H9 (cell line): ENCODE results near the gene FMNL3. TPM values are rescaled to one million over a fixed set of nuclear protein-coding genes. Genes with fewer than 3 reads are reported as not detected.

ENCODE experiments used
- DNase-seq: peaks from one replicate; pipeline ENCODE4 v3.0.0-alpha.2; 2017
- H2AFZ ChIP-seq: one replicate; pipeline ENCODE4 v1.6.1; 2013; ENCODE audit warnings: mild to moderate bottlenecking, low read length, control low read depth, moderate library complexity
- H2AK5ac ChIP-seq: 2 replicates; pipeline ENCODE4 v1.6.1; 2013; ENCODE audit warnings: low read length, control low read depth, mixed read lengths; ENCODE audit not compliant: insufficient read length
- H2BK120ac ChIP-seq: one replicate; pipeline ENCODE4 v1.6.1; 2013; ENCODE audit warnings: low read depth, mild to moderate bottlenecking, low read length, control low read depth, inconsistent platforms; ENCODE audit not compliant: poor library complexity, severe bottlenecking
- H2BK12ac ChIP-seq: 2 replicates; pipeline ENCODE4 v1.6.1; 2013; ENCODE audit warnings: low read length, control low read depth, mixed read lengths, low read depth; ENCODE audit not compliant: insufficient read length
- H2BK15ac ChIP-seq: 2 replicates; pipeline ENCODE4 v1.6.1; 2013; ENCODE audit warnings: low read depth, low read length, control low read depth
- H2BK20ac ChIP-seq: one replicate; pipeline ENCODE4 v1.6.1; 2013; ENCODE audit warnings: low read depth, mild to moderate bottlenecking, low read length, control low read depth, inconsistent platforms; ENCODE audit not compliant: poor library complexity, severe bottlenecking
- H2BK5ac ChIP-seq: 2 replicates; pipeline ENCODE4 v1.6.1; 2013; ENCODE audit warnings: low read length, control low read depth, mixed read lengths; ENCODE audit not compliant: insufficient read length
- H3K14ac ChIP-seq: 2 replicates; pipeline ENCODE4 v1.6.1; 2013; ENCODE audit warnings: low read length, control low read depth; ENCODE audit not compliant: insufficient read depth
- H3K18ac ChIP-seq: 2 replicates; pipeline ENCODE4 v1.6.1; 2013; ENCODE audit warnings: low read depth, mild to moderate bottlenecking, mixed read lengths, low read length, control low read depth; ENCODE audit not compliant: insufficient read length
- H3K23ac ChIP-seq: 2 replicates; pipeline ENCODE4 v1.6.1; 2013; ENCODE audit warnings: low read length, control low read depth, mixed read lengths, low read depth; ENCODE audit not compliant: insufficient read length
- H3K23me2 ChIP-seq: 2 replicates; pipeline ENCODE4 v1.6.1; 2013; ENCODE audit warnings: low read depth, mild to moderate bottlenecking, mixed read lengths, low read length, control low read depth; ENCODE audit not compliant: insufficient read length, poor library complexity, severe bottlenecking
- H3K27ac ChIP-seq: 2 replicates; pipeline ENCODE4 v1.5.1; 2013; ENCODE audit warnings: low read length, control low read depth, mixed read lengths, low read depth; ENCODE audit not compliant: insufficient read length
- H3K27me3 ChIP-seq: 2 replicates; pipeline ENCODE4 v1.6.1; 2013; ENCODE audit warnings: low read length, control low read depth, inconsistent platforms; ENCODE audit not compliant: insufficient read depth
- H3K4ac ChIP-seq: 2 replicates; pipeline ENCODE4 v1.6.1; 2013; ENCODE audit warnings: low read depth, mild to moderate bottlenecking, control low read depth, inconsistent platforms, low read length, moderate library complexity
- H3K4me1 ChIP-seq: 2 replicates; pipeline ENCODE4 v1.6.1; 2013; ENCODE audit warnings: low read length, control low read depth, inconsistent platforms; ENCODE audit not compliant: insufficient read depth
- H3K4me2 ChIP-seq: 2 replicates; pipeline ENCODE4 v1.6.1; 2013; ENCODE audit warnings: low read length, control low read depth, mixed read lengths; ENCODE audit not compliant: insufficient read length, insufficient read depth
- H3K56ac ChIP-seq: 2 replicates; pipeline ENCODE4 v1.6.1; 2013; ENCODE audit warnings: low read depth, mild to moderate bottlenecking, mixed read lengths, low read length, control low read depth; ENCODE audit not compliant: insufficient read length
- H3K79me1 ChIP-seq: 2 replicates; pipeline ENCODE4 v1.6.1; 2013; ENCODE audit warnings: low read depth, mild to moderate bottlenecking, moderate library complexity, low read length, control low read depth, inconsistent platforms; ENCODE audit not compliant: insufficient read depth, poor library complexity, severe bottlenecking
- H3K79me2 ChIP-seq: 2 replicates; pipeline ENCODE4 v1.6.1; 2013; ENCODE audit warnings: low read length, control low read depth, inconsistent platforms; ENCODE audit not compliant: insufficient read depth
- H3K9ac ChIP-seq: 2 replicates; pipeline ENCODE4 v1.6.1; 2013; ENCODE audit warnings: low read length, control low read depth, mixed read lengths; ENCODE audit not compliant: insufficient read length; ENCODE audit errors: extremely low read depth
- H3K9me3 ChIP-seq: one replicate; pipeline ENCODE4 v1.6.1; 2013; ENCODE audit warnings: low read depth, low read length, inconsistent platforms; ENCODE audit not compliant: control insufficient read depth
- H3T11ph ChIP-seq: one replicate; pipeline ENCODE4 v1.6.1; 2013; ENCODE audit warnings: mild to moderate bottlenecking, low read length, control low read depth, inconsistent platforms
- H4K20me1 ChIP-seq: one replicate; pipeline ENCODE4 v1.6.1; 2013; ENCODE audit not compliant: control insufficient read depth, insufficient read length, insufficient read depth
- H4K5ac ChIP-seq: 2 replicates; pipeline ENCODE4 v1.6.1; 2013; ENCODE audit warnings: low read depth, mild to moderate bottlenecking, mixed read lengths, low read length, control low read depth; ENCODE audit not compliant: insufficient read length
- H4K8ac ChIP-seq: replicated peaks from 2 replicates; pipeline ENCODE4 v1.6.1; 2013; ENCODE audit warnings: low read length, control low read depth, mixed read lengths, low read depth; ENCODE audit not compliant: insufficient read length
- H4K91ac ChIP-seq: 2 replicates; pipeline ENCODE4 v1.6.1; 2013; ENCODE audit warnings: low read depth, mild to moderate bottlenecking, moderate library complexity, mixed read lengths, low read length, control low read depth; ENCODE audit not compliant: insufficient read length
- H3K27ac Mint-ChIP-seq, 3 experiments: 2 replicates in 2 of 3; 3 replicates in 1 of 3; pipeline ENCODE4 v1.8.0; 2020 to 2021; ENCODE audit warnings: mixed read lengths in 3 of 3, mild to moderate bottlenecking in 1 of 3, moderate library complexity in 1 of 3
- H3K27me3 Mint-ChIP-seq: 2 replicates; pipeline ENCODE4 v1.8.0; 2021; ENCODE audit warnings: low read depth, mild to moderate bottlenecking, moderate library complexity, mixed read lengths
- H3K36me3 Mint-ChIP-seq, 3 experiments: 2 replicates in 2 of 3; 3 replicates in 1 of 3; pipeline ENCODE4 v1.8.0; 2020 to 2021; ENCODE audit warnings: low read depth in 3 of 3, mixed read lengths in 3 of 3; ENCODE audit not compliant: insufficient read depth in 1 of 3
- H3K4me1 Mint-ChIP-seq, 2 experiments: 2 replicates each; pipeline ENCODE4 v1.8.0; 2020; ENCODE audit warnings: mixed read lengths in 2 of 2
- H3K4me3 Mint-ChIP-seq, 2 experiments: 2 replicates in 1 of 2; 3 replicates in 1 of 2; pipeline ENCODE4 v1.8.0; 2020 to 2021; ENCODE audit warnings: mild to moderate bottlenecking in 2 of 2, mixed read lengths in 2 of 2, moderate library complexity in 1 of 2
- H3K9me3 Mint-ChIP-seq, 2 experiments: 2 replicates in 1 of 2; 3 replicates in 1 of 2; pipeline ENCODE4 v1.8.0; 2020; ENCODE audit warnings: mild to moderate bottlenecking in 2 of 2, mixed read lengths in 2 of 2, moderate library complexity in 1 of 2
- CTCF ChIP-seq: fragments of 200-600 bp; sonication (generic); conservative IDR thresholded peaks from 3 replicates; pipeline ENCODE4 v1.8.0; 2021; ENCODE audit warnings: antibody characterized with exemption, mild to moderate bottlenecking
- WGBS: extraction: QIAGEN DNeasy Blood & Tissue Kit; methylation state at CpG from one replicate; pipeline ENCODE4 v1.1.7; 2013; ENCODE audit warnings: missing lambda C conversion rate, low lambda C conversion rate, mixed read lengths; ENCODE audit not compliant: insufficient read length; ENCODE audit errors: extremely low coverage; 5-methylcytosine and 5-hydroxymethylcytosine counted together
- total RNA-seq: library from RNA; stranded (reverse); gene quantifications from 2 replicates; pipeline ENCODE4 v1.2.1, GENCODE V29; 2021

Gene FMNL3
- total RNA-seq, 1 experiment from 2014 or later, result 22.8 TPM

GRCh38 chr12:49598527-49598926, 108.7 kb downstream of the FMNL3 start:
- no peaks in the 10 kb centered on the region for H3K79me2 ChIP-seq

More at GRCh38 chr12:49598527-49598926, 108.7 kb downstream of the FMNL3 start:
- peaks cover 1% of the 10 kb centered on the region; the same call in 1 of the 2 replicates for H3K27me3 Mint-ChIP-seq
- H3K9me3 ChIP-seq, result no peaks in the 10 kb centered on the region
- no peak overlapping the region for H3K4me2 ChIP-seq
- H2BK20ac ChIP-seq, result no peak overlapping the region
- H3K27me3 ChIP-seq, result peaks cover 2% of the 10 kb centered on the region; the same call in 1 of the 2 replicates
- no peaks in the 10 kb centered on the region for H3K23me2 ChIP-seq
- no peaks in the 10 kb centered on the region for H4K20me1 ChIP-seq
- no peak overlapping the region for H4K5ac ChIP-seq
- peaks cover 0 to 6% (median 4%) of the 10 kb centered on the region in 3 experiments; a peak in 4 of 7 replicates for H3K36me3 Mint-ChIP-seq
- H3K27ac ChIP-seq, result no peak overlapping the region
- no peak overlapping the region for H2AFZ ChIP-seq
- peak overlapping the region in 1 of 3 experiments; percentile 28; a peak in 2 of 7 replicates for H3K27ac Mint-ChIP-seq
- no peak overlapping the region for H3K14ac ChIP-seq
- no peak overlapping the region for H3K23ac ChIP-seq
- H3K4me1 ChIP-seq, result no peaks in the 10 kb centered on the region
- H2BK15ac ChIP-seq, result no peak overlapping the region
- no peaks in the 10 kb centered on the region for H3K9me3 Mint-ChIP-seq
- peak; percentile 25 for DNase-seq
- no peak overlapping the region for H2AK5ac ChIP-seq
- no peak overlapping the region for H4K91ac ChIP-seq
- no peak for TF ChIP-seq CTCF
- H3K79me1 ChIP-seq, result no peaks in the 10 kb centered on the region
- H3K4me1 Mint-ChIP-seq, result peaks cover 0 to 5% of the 10 kb centered on the region in 2 experiments; a peak in 2 of 4 replicates
- no peak overlapping the region for H2BK120ac ChIP-seq
- H3K4me3 Mint-ChIP-seq, result no peak overlapping the region
- no peak overlapping the region for H3T11ph ChIP-seq
- no peak overlapping the region for H3K56ac ChIP-seq
- H3K18ac ChIP-seq, result no peak overlapping the region
- no CpG with 5 or more reads among the region's 10 CpGs for WGBS
- no peak overlapping the region for H3K9ac ChIP-seq
- H2BK5ac ChIP-seq, result no peak overlapping the region
- no peak overlapping the region for H3K4ac ChIP-seq
- no peak overlapping the region for H2BK12ac ChIP-seq
- H4K8ac ChIP-seq, result no peak overlapping the region
